Osteocyte (in vitro differentiated cells): Measurements from ENCODE around the gene BNC2. TPM values are rescaled to one million over a fixed set of nuclear protein-coding genes. Genes with fewer than 3 reads are reported as not detected.

Source experiments
- DNase-seq: peaks from one replicate; pipeline ENCODE4 v3.0.0; 2021; ENCODE audit warnings: mixed read lengths; ENCODE audit not compliant: unreplicated experiment; ENCODE audit errors: extremely low spot score
- H3K27ac Mint-ChIP-seq: one replicate; pipeline ENCODE4 v1.8.0; 2021; ENCODE audit warnings: mild to moderate bottlenecking, mixed read lengths; ENCODE audit not compliant: unreplicated experiment
- H3K27me3 Mint-ChIP-seq: one replicate; pipeline ENCODE4 v1.8.0; 2021; ENCODE audit warnings: mixed read lengths; ENCODE audit not compliant: unreplicated experiment
- H3K36me3 Mint-ChIP-seq: one replicate; pipeline ENCODE4 v1.8.0; 2021; ENCODE audit warnings: mixed read lengths; ENCODE audit not compliant: unreplicated experiment
- H3K4me1 Mint-ChIP-seq: one replicate; pipeline ENCODE4 v1.8.0; 2021; ENCODE audit warnings: mixed read lengths; ENCODE audit not compliant: unreplicated experiment
- H3K4me3 Mint-ChIP-seq: one replicate; pipeline ENCODE4 v1.8.0; 2021; ENCODE audit warnings: mild to moderate bottlenecking, moderate library complexity, mixed read lengths; ENCODE audit not compliant: unreplicated experiment
- H3K9me3 Mint-ChIP-seq: one replicate; pipeline ENCODE4 v1.8.0; 2021; ENCODE audit warnings: mixed read lengths; ENCODE audit not compliant: unreplicated experiment
- CTCF ChIP-seq: fragments of 200-600 bp; sonication (generic); IDR thresholded peaks from 2 replicates; pipeline ENCODE4 v1.5.0; 2021; ENCODE audit warnings: antibody characterized with exemption, mild to moderate bottlenecking, moderate library complexity
- total RNA-seq: library from RNA; stranded (reverse); gene quantifications from 2 replicates; pipeline ENCODE4 v1.2.1, GENCODE V29; 2021

The BNC2 gene
- total RNA-seq, 1 donor from 2014 or later: 66.5 TPM

GRCh38 chr9:16419124-16419523 lies 451.3 kb downstream of the BNC2 start:
- no peak for DNase-seq
- H3K27me3 Mint-ChIP-seq: no peaks in the 10 kb centered on the region
- no peak for TF ChIP-seq CTCF
- no peak overlapping the region for H3K27ac Mint-ChIP-seq
- H3K36me3 Mint-ChIP-seq: peaks cover 14% of the 10 kb centered on the region
- peaks cover 61% of the 10 kb centered on the region for H3K4me1 Mint-ChIP-seq
- no peak overlapping the region for H3K4me3 Mint-ChIP-seq
- no peaks in the 10 kb centered on the region for H3K9me3 Mint-ChIP-seq

- H3K4me3 Mint-ChIP-seq: no peak overlapping the region
- peak overlapping the region; percentile 24 for H3K27ac Mint-ChIP-seq
- DNase-seq: no peak
- TF ChIP-seq CTCF: no peak
- H3K27me3 Mint-ChIP-seq: no peaks in the 10 kb centered on the region
- H3K4me1 Mint-ChIP-seq: peaks cover 63% of the 10 kb centered on the region
- H3K36me3 Mint-ChIP-seq: peaks cover 12% of the 10 kb centered on the region
- no peaks in the 10 kb centered on the region for H3K9me3 Mint-ChIP-seq
These were observed 451.7 kb downstream of the BNC2 start for GRCh38 chr9:16418721-16419120.

- Mint-ChIP-seq H3K27ac (peak overlapping the region; percentile 88), H3K27me3 (no peaks in the 10 kb centered on the region), H3K9me3 (no peaks in the 10 kb centered on the region), H3K36me3 (peaks cover 14% of the 10 kb centered on the region), H3K4me3 (peak overlapping the region; percentile 36), H3K4me1 (peaks cover 67% of the 10 kb centered on the region)
- DNase-seq: no peak
- TF ChIP-seq CTCF: no peak
These were observed 452.7 kb downstream of the BNC2 start for GRCh38 chr9:16417749-16418148.

- peak overlapping the region; percentile 36 for H3K4me3 Mint-ChIP-seq
These were observed 453.3 kb downstream of the BNC2 start for GRCh38 chr9:16417161-16417560.

GRCh38 chr9:16414451-16414850 lies 456.0 kb downstream of the BNC2 start:
- no peak for DNase-seq

More at GRCh38 chr9:16417161-16417560, 453.3 kb downstream of the BNC2 start:
- peaks cover 17% of the 10 kb centered on the region for H3K36me3 Mint-ChIP-seq
- peaks cover 61% of the 10 kb centered on the region for H3K4me1 Mint-ChIP-seq
- H3K27ac Mint-ChIP-seq: peak overlapping the region; percentile 88
- no peak for TF ChIP-seq CTCF
- no peaks in the 10 kb centered on the region for H3K27me3 Mint-ChIP-seq
- H3K9me3 Mint-ChIP-seq: no peaks in the 10 kb centered on the region
- DNase-seq: no peak

More at GRCh38 chr9:16414451-16414850, 456.0 kb downstream of the BNC2 start:
- no peak for TF ChIP-seq CTCF
- H3K27ac Mint-ChIP-seq: no peak overlapping the region
- H3K9me3 Mint-ChIP-seq: no peaks in the 10 kb centered on the region
- no peak overlapping the region for H3K4me3 Mint-ChIP-seq
- H3K36me3 Mint-ChIP-seq: peaks cover 19% of the 10 kb centered on the region
- peaks cover 46% of the 10 kb centered on the region for H3K4me1 Mint-ChIP-seq
- H3K27me3 Mint-ChIP-seq: no peaks in the 10 kb centered on the region
